ENCODE measurements around the gene STK35.
"Not testable (repeated sequence)": the region's sequence is repeated elsewhere in the genome, so short reads cannot be mapped to it uniquely, and the experiment has no call there.

The STK35 gene

GRCh38 chr20:2183381-2183780, 81.8 kb downstream of the STK35 start:
- DNase-seq (ENCODE audit: low read depth in 2 of 2) = no peak

GRCh38 chr20:2184933-2185332, 83.3 kb downstream of the STK35 start:
- DNase-seq (ENCODE audit: low read depth in 2 of 2) = not testable (repeated sequence)

- no peak for DNase-seq (ENCODE audit: low read depth in 2 of 2)
Measured at GRCh38 chr20:2195614-2196013, 94.0 kb downstream of the STK35 start.

- DNase-seq (ENCODE audit: low read depth in 2 of 2) = no peak
Measured at GRCh38 chr20:2197166-2197565, 95.5 kb downstream of the STK35 start.

All from stimulated activated CD4-positive, alpha-beta T cell treated with anti-CD3 and anti-CD28 coated beads, Interleukin-15, amount 100 ng/mL, for 48 hours (primary cell).